ENCODE results near the gene C2CD3.
"Not testable (repeated sequence)": the region's sequence is repeated elsewhere in the genome, so short reads cannot be mapped to it uniquely, and the experiment has no call there.

Gene C2CD3

DNA sequence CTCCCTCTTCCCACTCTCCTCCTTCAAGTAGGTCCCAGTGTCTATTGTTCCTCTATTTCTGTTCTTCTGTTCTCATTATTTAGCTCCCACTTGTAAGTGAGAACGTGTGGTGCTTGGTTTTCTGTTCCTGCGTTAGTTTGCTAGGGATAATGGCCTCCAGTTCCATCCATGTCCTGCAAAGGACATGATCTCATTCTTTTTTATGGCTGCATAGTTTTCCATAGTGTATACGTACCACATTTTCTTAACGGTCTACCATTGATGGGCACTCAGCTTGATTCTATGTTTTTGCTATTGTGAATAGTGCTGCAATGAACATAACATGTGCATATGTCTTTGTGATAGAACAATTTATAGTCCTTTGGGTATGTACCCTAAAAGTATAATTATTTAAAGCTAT, 26.2 kb downstream of the C2CD3 start:
- no peak overlapping the region for H3K4me3 ChIP-seq (ENCODE audit: control insufficient read depth, low read depth, low read length)
- TF ChIP-seq CTCF (conservative IDR thresholded peaks at IDR 0.05; ENCODE audit: control insufficient read depth, insufficient read depth, low read depth, low read length), result no peak
- no peak for DNase-seq (ENCODE audit: low read depth)

DNA sequence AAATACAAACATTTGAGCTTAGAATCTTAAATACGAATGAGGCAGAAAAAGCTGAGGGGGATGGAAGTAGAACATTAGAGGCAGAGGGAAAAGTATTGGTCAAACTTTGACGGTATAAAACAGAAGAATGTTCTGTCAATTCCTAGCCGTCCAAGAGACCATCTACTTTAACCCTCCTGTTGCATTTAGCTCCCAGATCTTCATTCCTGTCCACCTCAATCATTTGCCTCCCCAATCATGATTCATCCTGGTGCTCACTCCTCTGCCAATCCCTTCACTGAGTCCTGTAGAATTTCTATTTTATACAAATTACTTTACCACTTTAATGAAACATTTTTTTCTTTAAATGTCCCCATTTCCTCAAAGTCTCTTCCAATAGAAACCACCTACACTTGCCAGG, 28.2 kb downstream of the C2CD3 start:
- TF ChIP-seq CTCF (conservative IDR thresholded peaks at IDR 0.05; ENCODE audit: control insufficient read depth, insufficient read depth, low read depth, low read length), result no peak
- DNase-seq (ENCODE audit: low read depth), result peak; percentile 38
- no peak overlapping the region for H3K4me3 ChIP-seq (ENCODE audit: control insufficient read depth, low read depth, low read length)

DNA sequence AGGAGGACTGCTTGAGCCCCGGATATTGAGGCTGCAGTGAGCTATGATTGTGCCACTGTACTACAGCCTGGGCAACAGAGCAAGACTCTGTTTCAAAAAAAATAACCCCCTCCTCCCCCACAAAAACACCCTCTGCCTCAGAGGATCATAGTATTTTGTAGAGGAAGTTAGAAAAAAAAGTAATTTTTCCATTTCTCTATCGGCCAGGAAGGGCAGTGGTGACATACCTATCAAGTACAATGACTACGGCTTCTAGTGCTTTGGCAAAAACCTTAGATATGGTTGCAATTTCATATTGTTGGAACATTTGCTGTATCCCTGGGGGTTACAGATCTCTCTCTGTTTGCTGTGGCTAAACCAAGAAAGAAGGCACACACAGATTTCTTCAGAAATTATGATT, 28.9 kb downstream of the C2CD3 start:
- no peak overlapping the region for H3K4me3 ChIP-seq (ENCODE audit: control insufficient read depth, low read depth, low read length)
- no peak for DNase-seq (ENCODE audit: low read depth)
- no peak for TF ChIP-seq CTCF (conservative IDR thresholded peaks at IDR 0.05; ENCODE audit: control insufficient read depth, insufficient read depth, low read depth, low read length)

GRCh38 chr11:74141241-74141695, 29.5 kb downstream of the C2CD3 start:
- DNase-seq (ENCODE audit: low read depth), result no peak
- no peak for TF ChIP-seq CTCF (conservative IDR thresholded peaks at IDR 0.05; ENCODE audit: control insufficient read depth, insufficient read depth, low read depth, low read length)

DNA sequence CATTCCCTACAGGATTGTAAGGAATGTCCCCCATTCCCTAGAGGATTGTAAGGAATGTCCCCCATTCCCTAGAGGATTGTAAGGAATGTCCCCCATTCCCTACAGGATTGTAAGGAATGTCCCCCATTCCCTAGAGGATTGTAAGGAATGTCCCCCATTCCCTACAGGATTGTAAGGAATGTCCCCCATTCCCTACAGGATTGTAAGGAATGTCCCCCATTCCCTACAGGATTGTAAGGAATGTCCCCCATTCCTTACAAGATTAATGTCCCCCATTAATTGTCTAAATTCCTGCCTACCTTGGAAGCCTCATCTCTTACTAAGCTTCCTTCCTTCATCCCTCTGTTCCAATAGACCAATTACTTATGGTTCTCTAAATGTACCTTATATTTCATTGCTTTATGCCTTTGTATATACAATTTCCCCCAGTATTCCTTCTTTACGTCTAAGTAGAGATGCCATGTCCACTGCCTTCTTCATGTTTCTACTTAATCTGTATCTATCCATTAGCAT, 30.8 kb downstream of the C2CD3 start:
- DNase-seq (ENCODE audit: low read depth); H3K4me3 ChIP-seq (ENCODE audit: control insufficient read depth, low read depth, low read length): not testable (repeated sequence)

More at GRCh38 chr11:74141241-74141695, 29.5 kb downstream of the C2CD3 start:
- no peak overlapping the region for H3K4me3 ChIP-seq (ENCODE audit: control insufficient read depth, low read depth, low read length)

- TF ChIP-seq CTCF (conservative IDR thresholded peaks at IDR 0.05; ENCODE audit: control insufficient read depth, insufficient read depth, low read depth, low read length), result no peak
- H3K4me3 ChIP-seq (ENCODE audit: control insufficient read depth, low read depth, low read length), result no peak overlapping the region
- peak; percentile 46 for DNase-seq (ENCODE audit: low read depth)
Measured at GRCh38 chr11:74139151-74139918, 31.5 kb downstream of the C2CD3 start.

DNA sequence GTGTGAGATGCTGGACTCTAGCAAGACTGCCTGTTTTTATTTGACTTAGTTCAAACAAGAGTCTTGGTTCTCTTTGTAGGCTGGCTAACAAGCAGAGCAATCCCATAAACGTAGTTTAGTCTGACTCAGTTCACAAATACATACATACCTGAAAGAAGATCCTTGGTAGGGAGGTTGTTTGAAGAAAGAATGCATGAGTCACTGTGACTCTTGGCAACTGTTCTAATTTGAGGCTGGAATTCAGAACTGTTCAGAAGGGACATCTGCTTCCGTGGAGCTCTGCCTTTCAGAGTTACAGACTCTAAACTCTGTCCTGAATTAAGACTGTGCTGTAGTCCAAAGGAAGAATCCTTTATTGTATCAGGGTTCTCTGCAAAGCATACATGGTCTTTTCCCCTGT, 32.2 kb downstream of the C2CD3 start:
- DNase-seq (ENCODE audit: low read depth), result peak; percentile 96
- no peak for TF ChIP-seq CTCF (conservative IDR thresholded peaks at IDR 0.05; ENCODE audit: control insufficient read depth, insufficient read depth, low read depth, low read length)
- no peak overlapping the region for H3K4me3 ChIP-seq (ENCODE audit: control insufficient read depth, low read depth, low read length)
